IPS-18c (cell line): ENCODE results near the gene MXD1.

Experiments used
- H3K4me3 ChIP-seq: 2 replicates; pipeline ENCODE4 v1.7.0; 2013; ENCODE audit warnings: low read depth, mild to moderate bottlenecking, low read length, moderate library complexity; ENCODE audit not compliant: insufficient read depth
- H3K9me3 ChIP-seq: one replicate; pipeline ENCODE4 v1.6.1; 2013; ENCODE audit warnings: mild to moderate bottlenecking, low read length, moderate library complexity; ENCODE audit not compliant: control insufficient read depth, insufficient read depth

Gene MXD1

GRCh38 chr2:69926849-69927515 lies 12.1 kb downstream of the MXD1 start:
- H3K9me3 ChIP-seq = no peaks in the 10 kb centered on the region
- no peak overlapping the region for H3K4me3 ChIP-seq

DNA sequence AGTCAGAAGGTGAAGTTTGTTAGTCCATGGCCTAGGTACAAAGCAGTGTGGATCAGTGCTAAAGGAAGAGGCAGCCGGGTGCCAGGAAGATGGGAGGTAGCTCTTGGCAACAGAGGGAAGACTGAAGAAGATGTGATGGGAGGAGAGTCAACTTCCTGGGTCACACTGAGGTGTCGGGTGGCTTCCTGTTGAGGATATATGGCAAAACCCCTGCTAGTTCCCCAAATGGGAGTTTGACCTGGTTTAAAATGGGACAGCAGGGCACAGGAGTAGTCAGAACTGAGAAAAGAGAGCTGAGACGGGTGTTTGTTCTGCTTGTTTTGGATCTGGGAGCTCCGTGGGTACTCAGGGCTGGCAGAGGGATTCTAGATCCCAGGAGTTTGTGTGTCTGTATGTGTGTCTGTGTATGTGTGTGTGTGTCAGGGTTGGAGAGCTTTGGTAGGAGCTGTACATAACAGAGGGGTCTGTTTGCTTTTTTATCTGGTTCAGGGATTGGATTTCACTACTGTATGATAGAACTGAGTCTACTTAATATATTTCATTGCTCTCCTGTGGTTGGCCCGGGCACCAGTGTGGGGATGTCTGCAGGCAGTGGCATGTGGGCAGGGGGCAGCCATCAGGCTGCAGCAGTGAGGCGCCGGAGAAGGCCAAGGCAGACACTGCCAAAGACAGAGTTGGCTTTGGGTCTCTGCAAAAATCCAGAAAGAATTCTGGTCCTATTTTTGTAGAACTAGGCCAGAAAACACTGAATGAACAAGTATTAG lies 17.1 kb downstream of the MXD1 start:
- H3K9me3 ChIP-seq = no peaks in the 10 kb centered on the region
- H3K4me3 ChIP-seq = no peak overlapping the region

DNA sequence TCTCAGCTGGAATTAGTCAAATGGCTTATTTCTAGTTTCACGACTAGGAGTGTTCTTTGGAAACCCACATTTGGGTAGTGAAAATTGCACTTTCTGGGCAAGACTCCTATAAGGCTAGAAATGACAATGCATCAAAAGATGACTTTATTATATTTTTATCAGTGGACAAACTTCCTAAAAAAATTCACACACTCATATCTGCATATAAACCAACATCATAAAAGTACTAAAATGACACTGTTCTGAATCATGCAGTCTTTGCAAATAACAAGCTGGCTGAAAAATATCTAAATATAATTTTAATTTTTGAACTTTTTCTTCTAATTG lies 17.6 kb downstream of the MXD1 start:
- Histone ChIP-seq H3K4me3 (no peak overlapping the region), H3K9me3 (no peaks in the 10 kb centered on the region)

- no peaks in the 10 kb centered on the region for H3K9me3 ChIP-seq
Observed at GRCh38 chr2:69933254-69933828, 18.4 kb downstream of the MXD1 start.

GRCh38 chr2:69933839-69934613 lies 19.1 kb downstream of the MXD1 start:
- Histone ChIP-seq H3K4me3 (no peak overlapping the region), H3K9me3 (no peaks in the 10 kb centered on the region)

More at GRCh38 chr2:69933254-69933828, 18.4 kb downstream of the MXD1 start:
- no peak overlapping the region for H3K4me3 ChIP-seq

DNA sequence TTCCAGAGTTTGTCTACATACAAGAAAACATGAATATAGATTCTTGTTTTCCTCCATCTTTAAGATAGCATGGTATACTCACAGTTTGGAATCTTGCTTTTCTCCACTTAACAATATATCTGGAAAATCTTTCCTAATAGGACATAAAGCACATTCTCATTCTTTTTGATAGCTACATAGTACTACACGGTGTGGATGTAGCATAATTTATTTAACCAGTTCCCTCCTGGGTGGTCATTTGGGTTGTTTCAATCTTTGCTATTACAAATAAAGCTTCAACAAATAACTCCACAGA lies 19.7 kb downstream of the MXD1 start:
- H3K9me3 ChIP-seq = no peaks in the 10 kb centered on the region
- no peak overlapping the region for H3K4me3 ChIP-seq

GRCh38 chr2:69935011-69935410 lies 20.1 kb downstream of the MXD1 start:
- H3K4me3 ChIP-seq = no peak overlapping the region

GRCh38 chr2:69936906-69937305 lies 22.0 kb downstream of the MXD1 start:
- H3K9me3 ChIP-seq = no peaks in the 10 kb centered on the region
- no peak overlapping the region for H3K4me3 ChIP-seq

More at GRCh38 chr2:69935011-69935410, 20.1 kb downstream of the MXD1 start:
- no peaks in the 10 kb centered on the region for H3K9me3 ChIP-seq

DNA sequence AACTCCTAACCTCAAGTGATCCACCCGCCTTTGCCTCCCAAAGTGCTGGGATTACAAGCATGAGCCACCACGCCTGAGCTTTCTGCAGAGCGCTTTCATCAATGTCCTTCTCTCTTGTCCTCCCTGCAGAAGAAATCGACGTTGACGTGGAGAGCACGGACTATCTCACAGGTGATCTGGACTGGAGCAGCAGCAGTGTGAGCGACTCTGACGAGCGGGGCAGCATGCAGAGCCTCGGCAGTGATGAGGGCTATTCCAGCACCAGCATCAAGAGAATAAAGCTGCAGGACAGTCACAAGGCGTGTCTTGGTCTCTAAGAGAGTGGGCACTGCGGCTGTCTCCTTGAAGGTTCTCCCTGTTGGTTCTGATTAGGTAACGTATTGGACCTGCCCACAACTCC lies 23.1 kb downstream of the MXD1 start:
- no peak overlapping the region for H3K4me3 ChIP-seq
- H3K9me3 ChIP-seq = no peaks in the 10 kb centered on the region

DNA sequence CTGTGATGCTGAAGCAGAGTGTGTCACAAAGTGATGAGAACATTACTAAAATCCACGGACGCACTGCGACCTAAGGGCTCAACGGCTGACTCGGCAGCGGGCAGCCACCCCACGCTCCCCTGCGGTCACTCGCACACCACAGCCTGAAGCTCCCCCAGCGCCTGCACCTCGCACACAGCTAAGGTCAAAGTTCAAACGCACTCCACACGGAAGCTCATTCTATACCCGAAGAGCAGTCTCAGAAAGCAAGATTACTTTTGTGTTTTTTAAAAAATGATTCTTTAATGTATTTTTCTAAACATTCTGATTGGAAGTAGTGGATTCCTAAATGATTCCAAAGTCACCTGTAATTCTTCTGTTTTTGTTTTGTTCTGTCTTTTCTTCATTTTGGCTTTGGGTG lies 24.8 kb downstream of the MXD1 start:
- Histone ChIP-seq H3K4me3 (no peak overlapping the region), H3K9me3 (no peaks in the 10 kb centered on the region)

DNA sequence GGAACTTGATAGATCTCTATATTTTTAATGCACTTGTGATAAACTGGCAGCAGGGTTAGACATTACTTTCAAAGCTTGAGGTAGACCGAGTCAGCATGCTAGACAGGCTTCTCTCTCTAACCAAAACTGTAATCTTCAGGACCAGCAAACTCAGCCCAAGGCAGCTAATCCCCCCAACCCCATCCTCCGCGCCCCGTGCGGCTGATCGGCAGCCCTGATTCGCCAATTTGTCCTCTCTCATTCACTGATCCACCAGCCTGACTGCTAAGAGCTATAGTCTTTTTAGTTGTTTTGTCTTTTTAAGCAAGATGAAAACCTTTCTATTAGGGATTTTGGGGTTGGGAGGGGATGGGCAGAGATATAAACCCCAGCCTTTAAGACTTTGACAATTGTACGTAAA lies 25.8 kb downstream of the MXD1 start:
- Histone ChIP-seq H3K9me3 (no peaks in the 10 kb centered on the region), H3K4me3 (no peak overlapping the region)

DNA sequence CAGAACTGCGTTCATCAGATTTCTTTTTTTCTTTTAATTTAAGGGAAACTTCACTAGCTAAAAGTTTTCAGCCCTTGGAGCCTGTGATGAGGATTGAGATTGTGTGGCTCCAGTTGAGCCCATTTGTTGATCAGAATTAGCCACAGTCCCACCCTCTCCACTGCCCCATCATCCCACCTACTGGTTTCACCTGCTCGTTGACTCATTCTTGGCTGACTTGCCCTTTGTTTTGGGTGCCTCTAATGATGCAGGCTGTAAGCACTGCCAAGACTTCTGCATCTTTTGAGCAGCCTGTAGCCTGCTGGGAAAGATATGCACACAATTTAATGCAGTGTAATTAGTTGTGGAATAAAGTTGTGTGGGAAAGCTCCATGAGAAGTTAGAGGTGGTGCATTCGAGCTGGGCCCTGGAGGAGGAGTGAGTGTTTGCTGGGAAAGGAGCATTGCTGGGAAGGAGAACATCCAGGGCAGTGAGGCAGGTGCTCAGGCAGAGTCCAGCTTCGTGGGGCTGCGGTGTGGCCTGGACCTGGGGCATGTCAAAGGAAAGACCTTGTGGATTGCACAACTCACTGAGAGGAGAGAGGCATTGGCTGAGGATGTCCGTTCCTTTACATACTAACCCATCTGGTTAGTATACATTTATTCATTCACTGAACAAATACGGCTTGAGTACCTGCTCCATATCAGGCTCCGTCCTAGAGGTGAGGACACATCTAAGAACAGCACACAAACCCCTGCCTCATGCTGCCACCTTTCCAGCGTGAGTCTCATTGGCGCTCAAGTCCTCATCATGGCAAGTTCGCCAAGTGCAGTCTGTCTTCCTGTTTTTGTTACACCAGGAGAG lies 28.3 kb downstream of the MXD1 start:
- Histone ChIP-seq H3K9me3 (no peaks in the 10 kb centered on the region), H3K4me3 (no peak overlapping the region)

- no peaks in the 10 kb centered on the region for H3K9me3 ChIP-seq
- H3K4me3 ChIP-seq = no peak overlapping the region
Observed at GRCh38 chr2:69943843-69944525, 29.1 kb downstream of the MXD1 start.

DNA sequence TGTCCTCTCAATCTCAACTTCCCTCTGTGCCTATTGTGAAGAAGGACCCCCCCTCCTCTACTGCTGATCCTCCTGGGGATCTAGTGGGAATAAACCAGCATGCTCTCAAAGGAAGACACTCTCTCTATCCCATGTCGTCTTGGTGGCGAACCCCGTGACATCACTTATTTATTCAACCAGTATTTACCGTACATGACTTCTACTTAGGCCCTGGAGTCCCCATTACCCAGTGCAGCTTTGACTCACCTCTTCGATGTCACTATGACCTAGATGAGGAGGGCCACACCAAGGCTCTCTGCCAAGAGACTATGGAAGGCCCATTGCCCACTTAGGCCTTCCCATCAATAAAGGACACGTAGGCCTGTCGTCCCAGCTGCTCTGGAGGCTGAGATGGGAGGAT lies 29.8 kb downstream of the MXD1 start:
- Histone ChIP-seq H3K9me3 (no peaks in the 10 kb centered on the region), H3K4me3 (no peak overlapping the region)

DNA sequence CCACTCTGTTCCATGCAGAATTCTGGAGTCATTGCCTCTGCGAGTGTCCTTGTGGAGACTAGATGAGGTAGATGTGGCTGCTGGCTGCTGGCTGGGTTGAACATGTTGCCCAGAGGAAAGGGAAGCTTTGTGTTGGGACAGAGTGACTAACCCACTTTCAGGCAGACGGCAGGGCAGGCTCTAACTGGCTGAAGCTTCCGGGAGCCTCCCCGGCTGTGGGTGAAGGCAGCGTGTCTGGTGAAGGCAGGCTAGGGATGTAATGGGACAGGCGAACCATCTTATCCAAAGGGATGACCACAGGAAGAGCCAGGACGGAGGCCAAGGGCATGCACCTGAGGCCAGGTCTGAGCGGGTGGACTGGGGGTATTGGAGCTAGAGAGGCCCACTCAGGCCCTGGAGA lies 30.5 kb downstream of the MXD1 start:
- H3K4me3 ChIP-seq = no peak overlapping the region
- no peaks in the 10 kb centered on the region for H3K9me3 ChIP-seq

DNA sequence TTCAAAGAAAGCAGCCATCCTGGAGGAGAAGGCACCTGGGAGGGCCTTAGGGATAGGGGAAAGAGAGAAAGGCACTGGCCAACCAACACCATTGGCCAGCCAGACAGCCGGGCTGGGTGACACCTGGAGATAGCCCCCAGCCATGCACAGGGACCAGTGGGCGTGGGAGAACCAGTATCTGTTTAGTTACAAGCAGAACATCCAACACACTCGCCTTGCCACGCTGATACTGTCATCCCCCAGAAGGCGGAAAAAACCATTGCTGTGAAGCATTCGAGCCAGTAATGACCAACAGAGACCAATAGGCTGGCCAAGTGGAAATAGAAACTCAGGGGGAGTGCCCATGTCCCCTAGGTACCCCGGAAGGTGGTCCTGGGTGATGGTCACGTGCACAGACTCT lies 31.0 kb downstream of the MXD1 start:
- Histone ChIP-seq H3K9me3 (no peaks in the 10 kb centered on the region), H3K4me3 (no peak overlapping the region)
